Mucosa of descending colon (tissue), 3 donors: Measurements from ENCODE around the gene AFF4. TPM values are rescaled to one million over a fixed set of nuclear protein-coding genes. Genes with fewer than 3 reads are reported as not detected.

Experiments
- ATAC-seq: fragments of 200-7000 bp; cut with Tn5 transposase; one replicate; pipeline ENCODE4 v1.9.1; 2020; ENCODE audit warnings: mild to moderate bottlenecking, moderate library complexity
- DNase-seq, 3 donors: peaks; one replicate each; pipeline ENCODE4 v3.0.0-alpha.2; 2020
- H3K36me3 ChIP-seq: fragments of 200-600 bp; one replicate; pipeline ENCODE4 v1.8.0; 2021; ENCODE audit warnings: low read depth, mild to moderate bottlenecking
- H3K4me1 ChIP-seq: fragments of 200-600 bp; one replicate; pipeline ENCODE4 v1.8.0; 2021; ENCODE audit warnings: low read depth, mild to moderate bottlenecking
- H3K4me3 ChIP-seq: fragments of 200-600 bp; one replicate; pipeline ENCODE4 v1.8.0; 2021; ENCODE audit warnings: mild to moderate bottlenecking
- H3K9me3 ChIP-seq: fragments of 200-600 bp; one replicate; pipeline ENCODE4 v1.8.0; 2021; ENCODE audit warnings: mild to moderate bottlenecking
- CTCF ChIP-seq: fragments of 200-600 bp; IDR thresholded peaks from one replicate; pipeline ENCODE4 v1.8.0; 2022; ENCODE audit warnings: antibody characterized with exemption, mild to moderate bottlenecking
- intact Hi-C, 2 donors: fragments of 100-400 bp; cut with DNase I in 1 of 2; cut with micrococcal nuclease in 1 of 2; formaldehyde crosslinking; loops; one replicate each; pipeline versions ENCODE4 v1.11.0 to v1.11.1; 2022; cut with DNase I, micrococcal nuclease
- total RNA-seq, 3 donors: library from RNA; stranded (reverse); fragmentation: NEBNext Ultra II Directional in 2 of 3; extraction: Animal tissue kit (Norgen Biotek cat#: 25700) in 2 of 3; gene quantifications; one replicate each; pipeline versions ENCODE4 v1.2.1 to v1.2.4, GENCODE V29; 2021 to 2023
- donor health status: DM: no; HTN: no; CAD: no; lungs with moderate emphysema.
- donor health status: DM: no; HTN: no; CAD: no.
- donor health status: DM: no; HTN: yes; CAD: no.

Gene AFF4
- total RNA-seq, 3 donors from 2014 or later = 65.8 to 85.3 (median 76.6) TPM

- H3K36me3 ChIP-seq = no peaks in the 10 kb centered on the region
- H3K4me1 ChIP-seq = no peaks in the 10 kb centered on the region
- TF ChIP-seq CTCF = no peak
- ATAC-seq = peak; percentile 41
- H3K4me3 ChIP-seq = no peak overlapping the region
- DNase-seq = no peak
- intact Hi-C loops = no loop called here
- H3K9me3 ChIP-seq = no peaks in the 10 kb centered on the region
Observed at GRCh38 chr5:132905938-132906337, 57.5 kb downstream of the AFF4 start.

DNA sequence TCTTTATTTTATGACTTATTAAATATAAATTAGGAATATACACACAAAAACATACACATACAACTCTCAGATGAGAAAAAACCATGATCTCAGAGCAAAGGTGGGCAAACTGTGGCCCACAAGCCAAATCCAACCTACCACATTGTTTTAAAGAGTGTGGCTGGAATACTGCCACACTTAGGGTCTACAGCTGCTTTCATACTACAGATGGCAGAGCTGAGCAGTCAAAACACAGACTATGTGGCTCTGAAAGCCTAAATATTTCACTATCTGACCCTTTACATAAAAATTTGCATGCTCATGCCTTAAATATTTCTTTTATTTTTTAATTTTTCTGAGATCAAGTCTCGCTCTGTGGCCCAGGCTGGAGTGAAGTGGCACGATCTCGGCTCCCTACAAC, 61.7 kb downstream of the AFF4 start:
- intact Hi-C loops = no loop called here
- H3K36me3 ChIP-seq = peaks cover 2% of the 10 kb centered on the region
- H3K9me3 ChIP-seq = no peaks in the 10 kb centered on the region
- no peak for TF ChIP-seq CTCF
- no peaks in the 10 kb centered on the region for H3K4me1 ChIP-seq
- DNase-seq = no peak
- no peak overlapping the region for H3K4me3 ChIP-seq
- no peak for ATAC-seq

- H3K36me3 ChIP-seq = peaks cover 9% of the 10 kb centered on the region
Observed at GRCh38 chr5:132901036-132901435, 62.4 kb downstream of the AFF4 start.

GRCh38 chr5:132898094-132898493, 65.3 kb downstream of the AFF4 start:
- Histone ChIP-seq H3K4me3 (no peak overlapping the region), H3K9me3 (no peaks in the 10 kb centered on the region), H3K4me1 (no peaks in the 10 kb centered on the region), H3K36me3 (peaks cover 9% of the 10 kb centered on the region)
- no peak for ATAC-seq
- DNase-seq = no peak
- intact Hi-C loops = no loop called here
- TF ChIP-seq CTCF = no peak

More at GRCh38 chr5:132901036-132901435, 62.4 kb downstream of the AFF4 start:
- no peaks in the 10 kb centered on the region for H3K4me1 ChIP-seq
- H3K9me3 ChIP-seq = no peaks in the 10 kb centered on the region
- ATAC-seq (no peak), DNase-seq (no peak)
- intact Hi-C loops = no loop called here
- no peak for TF ChIP-seq CTCF
- no peak overlapping the region for H3K4me3 ChIP-seq

DNA sequence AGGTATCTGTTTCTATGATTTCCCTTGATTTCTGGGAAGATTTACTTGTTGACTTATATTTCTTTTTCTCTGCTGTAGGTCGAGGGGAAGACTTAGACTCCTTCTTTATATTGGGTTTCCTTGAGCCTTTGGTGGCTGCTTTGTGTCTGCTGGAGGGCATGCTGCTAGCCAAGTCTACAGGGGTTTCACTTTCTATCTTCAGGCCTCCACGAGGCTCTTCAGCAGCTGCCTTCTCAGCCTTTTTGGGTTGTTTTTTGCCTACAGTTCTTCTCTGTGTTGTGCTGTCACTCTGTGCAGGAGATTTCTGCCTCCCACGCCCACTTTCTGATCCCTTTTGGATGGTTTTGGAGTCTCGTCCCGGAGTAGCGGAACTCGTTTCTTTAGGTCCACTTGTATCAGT, 66.7 kb downstream of the AFF4 start:
- H3K36me3 ChIP-seq = peaks cover 9% of the 10 kb centered on the region
- DNase-seq (no peak), ATAC-seq (no peak)
- TF ChIP-seq CTCF = no peak
- intact Hi-C loops = no loop called here
- H3K9me3 ChIP-seq = no peaks in the 10 kb centered on the region
- H3K4me1 ChIP-seq = no peaks in the 10 kb centered on the region
- no peak overlapping the region for H3K4me3 ChIP-seq

GRCh38 chr5:132895719-132896305, 67.6 kb downstream of the AFF4 start:
- Histone ChIP-seq H3K9me3 (no peaks in the 10 kb centered on the region), H3K4me1 (no peaks in the 10 kb centered on the region), H3K4me3 (no peak overlapping the region), H3K36me3 (peaks cover 9% of the 10 kb centered on the region)
- DNase-seq = no peak
- no peak for TF ChIP-seq CTCF
- ATAC-seq = no peak
- intact Hi-C loops = no loop called here
